GM15510 (cell line): ENCODE results near the gene TOP3B.

ENCODE experiments used
- POLR2A ChIP-seq: IDR thresholded peaks from 3 replicates; pipeline ENCODE4 v1.6.1; 2011; ENCODE audit warnings: borderline replicate concordance; ENCODE audit not compliant: insufficient read length; ENCODE audit errors: extremely low read depth

The TOP3B gene

DNA sequence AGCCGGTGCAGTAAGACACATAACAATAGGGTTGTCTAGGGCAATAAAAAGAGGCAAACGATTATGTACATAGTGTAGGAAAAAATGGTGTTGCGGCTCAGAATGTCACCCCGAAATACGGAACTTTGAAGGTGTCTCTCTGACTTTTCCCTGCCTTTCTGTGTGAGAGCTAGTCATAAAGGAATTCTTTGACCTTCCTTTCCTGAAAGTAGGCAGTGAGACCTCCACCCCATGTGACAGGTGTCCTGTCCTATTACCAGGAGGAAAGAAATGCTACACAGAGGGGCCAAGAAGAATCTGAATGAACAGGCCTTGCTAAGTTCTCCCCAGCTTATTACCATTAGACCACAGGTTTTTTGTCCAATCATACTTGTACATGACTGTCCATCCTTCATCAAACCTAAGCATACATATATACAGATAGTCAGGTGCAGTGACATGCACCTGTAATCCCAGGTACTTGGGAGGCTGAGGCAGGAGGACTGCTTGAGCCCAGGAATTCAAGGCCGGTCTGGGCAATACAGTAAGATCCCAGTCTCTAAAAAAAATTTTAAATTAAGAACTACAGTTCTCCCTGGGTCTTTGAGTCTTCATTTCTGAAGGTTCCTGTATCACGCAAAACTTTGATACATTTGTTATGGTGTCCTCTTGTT, 16.1 kb upstream of the TOP3B start:
- TF ChIP-seq POLR2A, result no peak

DNA sequence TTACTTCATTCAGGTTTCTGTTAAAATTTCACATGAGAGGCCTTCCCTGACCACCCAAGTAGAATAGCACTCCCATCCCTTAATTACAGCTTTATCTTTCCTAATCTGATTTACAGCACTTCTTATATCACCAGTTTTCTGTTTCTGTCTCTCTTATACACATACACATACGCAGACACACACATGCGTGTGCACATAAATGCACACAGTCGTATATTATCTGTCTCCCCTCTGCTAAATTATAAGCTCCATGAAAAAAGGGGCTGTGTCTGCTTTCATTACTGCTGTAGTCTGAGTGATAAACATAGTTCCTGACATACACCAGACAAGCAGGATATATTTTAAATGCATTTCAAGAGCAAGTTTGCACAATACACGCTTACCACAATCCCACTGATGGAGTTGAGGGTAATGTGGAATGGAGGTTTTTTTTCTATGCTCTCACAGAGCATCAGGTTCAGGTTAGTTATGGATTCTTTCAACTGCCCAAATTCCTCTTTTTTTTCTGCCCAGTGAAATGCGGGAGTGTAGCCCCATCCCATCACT, 13.7 kb upstream of the TOP3B start:
- no peak for TF ChIP-seq POLR2A

DNA sequence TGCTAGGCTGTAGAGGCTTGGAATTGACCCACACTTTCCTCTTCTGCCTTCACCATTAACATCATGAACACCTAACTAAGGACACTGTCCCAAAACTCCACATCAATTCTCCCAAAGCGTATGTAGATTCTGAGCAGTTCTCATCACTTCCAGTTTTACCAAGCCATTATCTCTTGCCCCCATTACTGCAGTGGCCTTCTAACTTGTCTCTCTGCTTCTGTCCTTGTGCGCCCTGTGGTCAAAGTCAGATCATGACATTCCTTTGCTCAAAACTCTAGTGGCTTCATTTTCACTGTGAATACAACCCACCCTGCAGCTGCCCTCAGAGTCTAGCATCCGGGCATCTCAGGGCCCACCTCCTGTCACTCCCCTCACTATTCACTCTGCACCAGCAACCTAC, 13.1 kb upstream of the TOP3B start:
- no peak for TF ChIP-seq POLR2A

DNA sequence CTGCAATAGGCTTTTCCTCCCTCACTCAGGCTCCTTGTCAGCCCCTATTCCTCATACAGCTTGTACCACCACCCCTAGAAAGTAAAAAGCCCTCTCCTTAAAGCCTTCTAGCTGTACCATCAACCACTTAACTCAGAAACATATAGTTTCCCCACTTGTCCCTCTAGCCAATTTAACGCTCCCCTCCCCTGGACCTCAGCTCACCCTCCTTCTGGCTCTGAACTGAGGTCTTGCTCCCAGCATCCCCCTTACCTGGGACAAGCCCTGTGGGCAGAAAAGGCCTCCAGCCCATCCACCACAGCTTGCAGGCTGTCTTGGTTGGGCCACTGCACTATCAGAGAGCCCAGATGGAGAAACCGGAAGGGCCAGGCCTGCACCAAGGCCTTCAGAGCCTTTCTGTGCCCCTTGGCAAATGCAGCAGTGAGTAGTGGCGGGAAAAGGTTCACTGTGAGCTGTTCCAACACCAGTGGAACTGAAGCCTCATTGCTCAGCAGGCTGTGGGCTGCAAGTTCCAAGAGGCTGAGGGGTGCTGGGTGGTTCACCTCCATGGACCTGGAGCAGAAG, 12.4 kb upstream of the TOP3B start:
- TF ChIP-seq POLR2A, result no peak

DNA sequence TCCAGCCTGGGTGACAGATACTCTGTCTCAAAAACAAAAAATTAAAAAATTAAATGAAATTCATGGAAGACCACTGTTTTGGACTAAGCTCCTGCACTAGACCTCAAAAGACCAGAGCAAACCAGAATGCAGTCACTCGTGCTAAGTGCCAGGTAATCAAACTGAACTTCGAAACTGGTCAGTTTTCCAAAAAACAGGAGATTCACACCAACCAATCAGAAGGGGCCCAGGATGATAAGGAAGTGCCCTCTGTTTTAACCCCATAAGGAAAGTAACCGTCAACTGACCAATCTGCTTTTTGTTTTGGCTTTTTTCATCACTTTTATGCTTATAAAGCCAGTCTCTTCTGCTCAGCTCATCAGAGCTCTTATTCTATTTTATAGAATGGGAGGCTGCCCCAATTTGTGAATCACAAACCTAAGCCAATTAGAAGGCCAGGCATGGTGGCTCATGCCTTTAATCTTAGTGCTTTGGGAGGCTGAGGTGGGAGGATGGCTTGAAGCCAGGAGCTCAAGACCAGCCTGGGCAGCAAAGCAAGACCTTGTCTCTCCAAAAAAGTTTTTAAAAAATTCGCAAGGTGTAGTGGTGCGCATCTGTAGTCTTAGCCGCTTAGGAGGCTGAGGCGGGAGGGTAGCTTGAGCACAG, 10.1 kb upstream of the TOP3B start:
- no peak for TF ChIP-seq POLR2A

DNA sequence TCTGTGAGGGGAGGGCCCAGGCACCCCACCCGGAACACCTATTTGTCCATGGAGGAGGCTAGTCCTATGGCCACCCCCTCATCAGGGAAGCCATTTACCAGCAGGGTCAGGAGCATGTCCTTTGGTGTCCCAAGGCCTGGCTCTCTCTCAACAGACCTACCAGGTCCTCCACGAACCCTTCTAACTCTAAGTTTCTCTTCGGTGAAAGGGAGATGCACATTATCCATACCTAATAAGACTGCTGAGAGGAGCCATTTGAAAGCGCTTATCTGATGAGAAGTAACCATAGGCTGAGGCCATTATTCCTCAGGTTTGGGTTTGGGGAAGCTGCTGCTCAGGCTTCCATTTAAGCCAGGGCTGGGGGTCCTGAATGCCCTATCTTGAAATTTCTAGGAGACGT, 9.2 kb upstream of the TOP3B start:
- TF ChIP-seq POLR2A, result no peak

DNA sequence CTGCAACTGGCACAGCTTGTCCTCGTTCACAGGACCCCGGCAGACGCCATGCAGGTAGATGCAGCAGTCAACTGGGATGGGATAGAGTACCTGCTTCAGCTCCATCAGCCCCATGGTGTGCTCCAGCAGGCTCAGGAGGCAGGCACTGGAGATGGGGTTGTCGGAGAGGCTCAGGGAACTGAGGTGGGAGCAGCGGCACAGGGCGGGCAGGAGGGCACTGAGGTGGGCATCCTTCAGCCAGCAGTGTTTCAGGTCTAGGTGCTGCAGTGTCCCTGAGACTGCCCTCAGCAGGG, 8.7 kb upstream of the TOP3B start:
- no peak for TF ChIP-seq POLR2A

DNA sequence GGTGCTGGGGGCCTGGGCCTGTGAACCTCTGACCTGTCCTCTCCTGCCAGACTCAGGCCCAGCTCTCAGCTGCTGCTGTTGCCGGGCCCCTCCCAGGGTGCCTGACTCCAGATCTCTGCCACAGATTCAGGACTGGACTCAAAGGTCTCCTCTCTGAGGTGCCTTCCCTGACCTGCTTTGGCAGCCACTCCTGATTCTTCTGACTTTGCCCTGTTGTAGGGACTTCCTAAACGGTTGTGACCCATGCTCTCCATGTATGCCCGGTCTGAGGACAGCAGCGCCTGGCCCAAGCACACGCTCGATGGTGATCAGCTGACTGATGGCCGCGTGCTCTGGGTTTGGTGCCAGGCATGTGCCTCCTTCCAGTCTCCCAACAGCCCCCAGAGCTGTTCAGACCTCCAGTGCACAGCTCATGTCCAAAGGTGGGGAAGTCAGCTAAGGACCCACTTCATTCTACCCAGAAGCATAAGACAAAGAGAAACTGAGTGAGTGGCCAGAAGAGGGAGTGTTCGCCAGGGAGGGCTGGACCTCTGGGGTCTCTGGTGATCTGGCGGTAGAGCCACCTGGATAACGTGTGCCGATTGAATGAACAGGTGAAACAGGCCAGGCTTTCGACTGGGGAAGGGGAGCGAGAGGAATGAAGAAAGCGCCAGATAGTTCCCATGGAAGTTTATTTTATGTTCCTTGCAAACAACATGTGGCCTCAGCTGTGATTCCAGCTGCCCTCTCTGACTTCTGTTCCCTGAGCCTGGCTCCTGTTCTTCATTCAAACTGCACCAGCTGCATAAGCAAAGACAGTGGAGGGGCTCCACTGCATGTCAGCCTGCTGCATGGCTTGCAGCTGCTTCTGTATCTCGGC, 8.1 kb upstream of the TOP3B start:
- no peak for TF ChIP-seq POLR2A

DNA sequence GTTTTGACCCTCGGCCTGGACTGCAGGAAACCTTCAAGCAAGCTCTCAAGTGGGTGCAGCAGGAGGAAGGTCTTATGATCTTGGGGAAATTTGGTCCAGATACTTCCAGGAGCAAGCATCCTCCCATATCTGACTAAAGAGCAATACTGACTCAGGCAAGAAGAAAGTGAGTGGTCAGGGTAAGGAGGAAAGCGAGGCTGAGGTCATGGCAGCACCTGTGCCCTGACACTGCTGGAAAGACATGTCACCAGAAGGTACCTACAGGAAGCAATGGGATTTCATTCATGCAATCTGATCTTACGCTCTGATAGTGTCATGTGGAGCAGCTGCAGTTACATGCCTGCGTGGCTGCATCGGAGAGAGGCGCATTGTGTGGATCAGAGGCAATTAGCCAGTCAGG, 6.5 kb upstream of the TOP3B start:
- TF ChIP-seq POLR2A, result no peak

DNA sequence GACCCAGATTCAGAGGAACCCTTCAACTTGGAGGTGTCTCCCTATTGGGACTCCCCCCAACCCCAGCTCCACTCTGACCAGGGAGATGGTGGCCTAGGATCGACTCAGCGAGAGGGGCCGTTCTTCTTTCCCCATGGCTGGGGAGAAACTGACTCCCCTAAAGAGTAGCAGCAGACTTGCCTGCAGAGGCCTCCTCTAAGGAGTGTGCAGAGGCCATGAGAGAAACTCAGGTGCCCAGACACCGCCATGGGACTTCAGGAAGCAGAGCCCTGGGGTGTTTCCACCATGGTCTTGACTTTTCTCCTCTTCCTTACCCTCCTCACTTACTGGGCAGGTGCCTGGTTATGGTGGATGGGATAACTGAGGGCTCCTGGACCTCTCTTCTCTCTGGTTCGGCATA, 2.6 kb upstream of the TOP3B start:
- no peak for TF ChIP-seq POLR2A

DNA sequence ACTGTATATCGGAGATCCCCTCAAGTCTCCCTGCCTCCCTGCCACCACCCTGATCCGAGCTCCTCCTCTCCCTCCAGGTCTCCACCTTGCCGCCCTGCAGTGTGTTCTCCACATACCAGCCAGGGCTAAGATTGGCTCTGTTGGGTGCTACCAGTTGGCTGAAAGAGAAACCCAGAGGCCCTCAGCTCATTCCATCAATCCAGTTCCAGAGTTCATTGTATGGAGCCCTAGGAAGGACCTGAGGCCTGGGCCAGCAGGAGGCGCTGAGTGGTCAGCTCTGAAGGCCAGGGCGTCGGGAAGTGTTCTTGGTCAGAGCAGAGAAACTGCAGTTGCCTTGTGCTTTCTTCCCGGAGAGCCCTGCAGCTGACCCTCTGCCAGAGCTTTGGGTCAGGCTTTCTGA, 2.2 kb upstream of the TOP3B start:
- TF ChIP-seq POLR2A, result no peak

DNA sequence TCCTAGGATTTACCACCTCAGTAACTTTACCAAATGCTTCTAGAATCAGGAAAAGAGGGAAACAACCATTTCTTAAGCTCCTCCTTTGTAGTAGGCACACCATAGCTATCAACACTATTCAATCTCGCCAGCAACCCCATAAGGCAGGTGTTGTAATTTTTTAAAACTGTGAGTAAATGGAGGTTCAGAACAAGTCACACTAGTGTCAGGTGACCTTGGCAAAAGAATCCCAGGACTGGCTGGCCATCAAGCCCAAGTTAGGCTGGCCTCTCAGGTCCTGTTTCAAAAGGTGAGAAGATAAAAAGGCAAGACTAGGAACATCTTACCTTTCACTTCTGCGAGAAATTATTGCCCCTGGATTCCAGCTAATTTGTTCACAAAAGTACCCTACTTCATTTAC, 713 bp downstream of the TOP3B start:
- no peak for TF ChIP-seq POLR2A

DNA sequence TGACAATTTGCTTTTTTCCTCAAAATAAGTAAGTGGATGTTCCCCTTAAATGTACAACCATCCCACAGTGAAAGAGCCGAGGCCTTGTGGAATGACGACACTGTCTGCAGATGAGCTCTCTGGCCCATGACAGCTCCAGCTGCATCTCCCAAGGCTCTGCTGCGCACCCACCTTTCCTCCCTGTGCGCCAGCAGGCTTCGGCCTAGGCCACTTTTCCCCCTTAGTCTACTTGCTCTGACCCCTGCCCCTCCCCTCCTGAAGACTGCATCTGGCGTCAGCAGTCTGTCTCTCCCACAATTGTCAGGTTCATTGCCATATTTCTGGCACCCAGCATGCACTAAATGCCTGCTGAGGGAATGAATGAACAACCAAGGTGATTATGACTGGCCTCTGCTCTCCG, 2.0 kb downstream of the TOP3B start:
- no peak for TF ChIP-seq POLR2A

DNA sequence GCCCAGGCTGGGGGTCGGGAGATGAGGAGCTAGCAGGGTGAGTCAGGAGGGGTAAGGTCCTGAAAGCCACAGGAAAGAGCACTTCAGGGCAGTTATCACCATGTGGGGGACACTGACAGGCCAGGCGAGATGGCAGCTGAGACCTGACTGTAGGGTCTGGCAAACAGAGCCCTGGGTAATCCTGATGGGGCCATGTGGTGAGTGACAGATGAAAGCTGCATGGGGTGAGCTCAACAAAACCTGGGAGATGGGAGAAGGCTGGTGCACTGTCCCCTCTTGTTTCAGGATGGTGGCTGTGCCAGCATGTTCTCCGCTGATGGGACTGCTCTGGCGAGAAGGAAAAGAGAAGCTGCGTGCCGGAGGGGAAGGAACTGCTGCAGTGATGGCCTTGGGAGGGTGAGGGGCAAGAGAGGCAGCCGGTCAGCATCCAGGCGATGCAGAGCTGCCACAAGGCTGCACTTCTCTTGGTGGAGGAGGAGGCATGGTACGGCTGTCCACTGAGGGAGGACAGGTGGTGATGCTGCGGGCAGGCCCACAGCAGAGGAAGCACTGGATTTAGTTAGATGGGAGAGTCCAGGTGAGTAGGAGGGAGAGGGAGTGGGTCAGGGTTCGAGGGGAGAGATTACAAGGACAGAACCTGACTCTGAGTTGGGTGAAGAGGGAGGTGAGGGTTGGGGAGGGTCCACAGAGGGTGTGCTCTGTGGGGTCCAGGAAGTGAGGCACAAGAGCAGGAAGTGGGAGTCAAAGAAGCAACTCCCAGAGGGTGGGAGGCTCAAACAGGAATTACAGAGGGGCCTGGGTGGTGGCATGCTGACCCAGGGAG, 3.8 kb downstream of the TOP3B start:
- no peak for TF ChIP-seq POLR2A
